Upper lobe of left lung (tissue), 6 donors: ENCODE results near the gene HTR2C. TPM values are rescaled to one million over a fixed set of nuclear protein-coding genes. Genes with fewer than 3 reads are reported as not detected.

ENCODE experiments used
- ATAC-seq, 2 donors: fragments of 200-7000 bp; cut with Tn5 transposase; one replicate each; pipeline ENCODE4 v1.9.1; 2022; ENCODE audit warnings: mild to moderate bottlenecking in 2 of 2, moderate library complexity in 2 of 2; ENCODE audit not compliant: low FRiP score in 2 of 2
- DNase-seq, 2 donors: peaks; one replicate each; pipeline ENCODE4 v3.0.0-alpha.2; 2019 to 2020
- H3K27ac ChIP-seq, 4 donors: fragments of 200-600 bp; sonication (generic); one replicate each; pipeline ENCODE4 v1.5.1; 2016 to 2019
- H3K27me3 ChIP-seq, 4 donors: fragments of 200-600 bp; sonication (generic); one replicate each; pipeline ENCODE4 v1.5.1; 2017 to 2019
- H3K36me3 ChIP-seq, 4 donors: fragments of 200-600 bp; sonication (generic); one replicate each; pipeline ENCODE4 v1.5.1; 2016 to 2019
- H3K4me1 ChIP-seq, 4 donors: fragments of 200-600 bp; sonication (generic); one replicate each; pipeline ENCODE4 v1.5.1; 2018 to 2019
- H3K4me3 ChIP-seq, 4 donors: fragments of 200-600 bp; sonication (generic); one replicate each; pipeline ENCODE4 v1.5.1; 2017 to 2019; ENCODE audit warnings: mild to moderate bottlenecking in 2 of 4, moderate library complexity in 1 of 4
- H3K9me3 ChIP-seq, 4 donors: fragments of 200-600 bp; sonication (generic); one replicate each; pipeline ENCODE4 v1.5.1; 2018 to 2019
- CTCF ChIP-seq, 6 experiments: fragments of 450-650 bp in 4 of 6; fragments of 200-600 bp in 2 of 6; sonication (generic) in 2 of 6; IDR thresholded peaks; one replicate each; pipeline ENCODE4 v1.5.1; 2016 to 2019; ENCODE audit warnings: antibody characterized with exemption in 6 of 6
- EP300 ChIP-seq, 4 donors: sonication (generic); formaldehyde crosslinking; IDR thresholded peaks; one replicate each; pipeline ENCODE4 v1.5.1; 2017; ENCODE audit warnings: antibody characterized with exemption in 4 of 4, control low read depth in 2 of 4
- POLR2A ChIP-seq, 4 donors: fragments of 450-650 bp; IDR thresholded peaks; one replicate each; pipeline ENCODE4 v1.5.1; 2016 to 2017; ENCODE audit warnings: antibody characterized with exemption in 4 of 4, mild to moderate bottlenecking in 2 of 4
- POLR2AphosphoS5 ChIP-seq, 2 donors: sonication (generic); formaldehyde crosslinking; IDR thresholded peaks; one replicate each; pipeline ENCODE4 v1.5.1; 2017; ENCODE audit warnings: antibody characterized with exemption in 2 of 2
- WGBS, 2 donors: methylation state at CpG; one replicate each; pipeline ENCODE4 v1.1.5; 2017 to 2018; 5-methylcytosine and 5-hydroxymethylcytosine counted together
- total RNA-seq, 6 donors: library from RNA; depleted of rRNA in 4 of 6; stranded (reverse); fragments of >200 nt in 4 of 6; gene quantifications; one replicate each; pipeline versions ENCODE4 v1.1.0 to v1.2.1, GENCODE V29; 2016 to 2021
- donor health status: DM: no; HTN: no; CAD: no; lungs with moderate emphysema.
- donor health status: DM: no; HTN: yes; CAD: no; lungs with severe emphysema.

Gene HTR2C
- total RNA-seq, 6 donors from 2014 or later = not detected

- Histone ChIP-seq H3K27ac (no peak overlapping the region), H3K4me3 (no peak overlapping the region), H3K9me3 (peaks cover 0 to 5% (median 0%) of the 10 kb centered on the region in 4 donors), H3K4me1 (no peaks in the 10 kb centered on the region), H3K36me3 (no peaks in the 10 kb centered on the region), H3K27me3 (no peaks in the 10 kb centered on the region)
- ATAC-seq = no peak
- TF ChIP-seq POLR2A (IDR thresholded peaks at IDR 0.05) (no peak), CTCF (IDR thresholded peaks at IDR 0.05) (no peak), EP300 (IDR thresholded peaks at IDR 0.05) (no peak), POLR2AphosphoS5 (IDR thresholded peaks at IDR 0.05) (no peak)
- WGBS, 2 donors = 44 to 66% methylated on average over 3 of the region's 3 CpGs
- DNase-seq = no peak
Observed at GRCh38 chrX:114903618-114904017, 319.7 kb downstream of the HTR2C start.

- TF ChIP-seq POLR2AphosphoS5 (IDR thresholded peaks at IDR 0.05) = no peak
- TF ChIP-seq EP300 (IDR thresholded peaks at IDR 0.05) = no peak
- no peak for TF ChIP-seq CTCF (IDR thresholded peaks at IDR 0.05)
- TF ChIP-seq POLR2A (IDR thresholded peaks at IDR 0.05) = no peak
- Histone ChIP-seq H3K36me3 (no peaks in the 10 kb centered on the region), H3K27me3 (no peaks in the 10 kb centered on the region), H3K4me1 (no peaks in the 10 kb centered on the region), H3K4me3 (no peak overlapping the region), H3K9me3 (no peaks in the 10 kb centered on the region), H3K27ac (no peak overlapping the region)
- ATAC-seq = no peak
- 63 to 75% methylated on average over 2 of the region's 2 CpGs for WGBS, 2 donors
- DNase-seq = no peak
Observed at GRCh38 chrX:114905251-114905650, 321.4 kb downstream of the HTR2C start.

- TF ChIP-seq POLR2A (IDR thresholded peaks at IDR 0.05) (no peak), POLR2AphosphoS5 (IDR thresholded peaks at IDR 0.05) (no peak), CTCF (IDR thresholded peaks at IDR 0.05) (no peak), EP300 (IDR thresholded peaks at IDR 0.05) (no peak)
- Histone ChIP-seq H3K36me3 (no peaks in the 10 kb centered on the region), H3K27ac (no peak overlapping the region), H3K4me1 (no peaks in the 10 kb centered on the region), H3K27me3 (no peaks in the 10 kb centered on the region), H3K9me3 (no peaks in the 10 kb centered on the region), H3K4me3 (no peak overlapping the region)
- DNase-seq = no peak
- no peak for ATAC-seq
- WGBS, 2 donors = 42 to 52% methylated on average over 6 to 9 of the region's 9 CpGs
Observed at GRCh38 chrX:114906984-114907510, 323.2 kb downstream of the HTR2C start.

GRCh38 chrX:114924423-114924822 lies 340.5 kb downstream of the HTR2C start:
- Histone ChIP-seq H3K4me3 (no peak overlapping the region), H3K9me3 (no peaks in the 10 kb centered on the region), H3K36me3 (no peaks in the 10 kb centered on the region), H3K4me1 (no peaks in the 10 kb centered on the region), H3K27ac (no peak overlapping the region), H3K27me3 (no peaks in the 10 kb centered on the region)
- 68 to 72% methylated on average over 3 of the region's 3 CpGs for WGBS, 2 donors
- no peak for ATAC-seq
- TF ChIP-seq POLR2A (IDR thresholded peaks at IDR 0.05) (no peak), POLR2AphosphoS5 (IDR thresholded peaks at IDR 0.05) (no peak), CTCF (IDR thresholded peaks at IDR 0.05) (no peak), EP300 (IDR thresholded peaks at IDR 0.05) (no peak)
- no peak for DNase-seq

- Histone ChIP-seq H3K27me3 (no peaks in the 10 kb centered on the region), H3K36me3 (no peaks in the 10 kb centered on the region), H3K4me3 (no peak overlapping the region), H3K4me1 (no peaks in the 10 kb centered on the region), H3K27ac (no peak overlapping the region), H3K9me3 (no peaks in the 10 kb centered on the region)
- DNase-seq = no peak
- ATAC-seq = no peak
- TF ChIP-seq POLR2A (IDR thresholded peaks at IDR 0.05) (no peak), POLR2AphosphoS5 (IDR thresholded peaks at IDR 0.05) (no peak), EP300 (IDR thresholded peaks at IDR 0.05) (no peak), CTCF (IDR thresholded peaks at IDR 0.05) (no peak)
Observed at GRCh38 chrX:114924856-114925255, 341.0 kb downstream of the HTR2C start.
